ENCODE data around the gene SMIM12. TPM values are rescaled to one million over a fixed set of nuclear protein-coding genes. Genes with fewer than 3 reads are reported as not detected.

The SMIM12 gene
- total and polyA plus RNA-seq, 2 of the 8 experiments (the other 6 are each of a cell fraction or from before 2014, with no cell fraction given) = 40.9 to 49.2 TPM

DNA sequence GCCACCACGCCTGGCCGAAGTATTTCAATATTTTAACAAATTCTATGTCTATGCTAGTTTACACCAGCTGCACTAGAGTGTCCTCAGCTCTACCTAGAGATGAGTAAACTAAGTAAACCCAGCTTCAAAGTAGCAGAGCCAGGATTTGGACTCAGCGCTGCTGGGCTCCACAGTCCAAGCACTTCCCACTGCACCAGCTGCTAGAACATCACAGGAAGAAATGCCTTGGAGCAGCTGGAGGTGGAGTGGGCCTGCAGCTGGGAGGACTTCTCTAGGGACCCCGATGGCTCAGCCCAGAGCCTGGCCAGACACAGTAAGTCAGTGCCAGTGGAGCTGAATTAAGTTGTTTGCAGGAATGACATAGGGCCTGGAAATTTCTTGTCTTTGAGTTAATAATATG lies 10.2 kb upstream of the SMIM12 start:
- H4K91ac ChIP-seq (replicated peaks; ENCODE audit: insufficient read length, low read length) = no peak overlapping the region
- CTCF ChIA-PET (ENCODE audit: partially characterized antibody) = interaction anchor here (0.8 to 9.6 kb wide), 11 partner anchors 10 to 243 kb away, joined by 3 to 103 read pairs (median 4); partner anchors contain the start of genes GJB3, SMIM12 and TMEM35B
- no peaks in the 10 kb centered on the region for H3K79me2 ChIP-seq (ENCODE audit: control insufficient read depth in 1 of 2, insufficient read depth in 2 of 2, low read length in 2 of 2)
- no peak overlapping the region for H2BK15ac ChIP-seq (ENCODE audit: low read length)
- H2BK5ac ChIP-seq (ENCODE audit: low read depth, low read length) = no peak overlapping the region
- no peaks in the 10 kb centered on the region for H3K36me3 ChIP-seq (ENCODE audit: control insufficient read depth in 2 of 4, insufficient read depth in 4 of 4, low read length in 3 of 4)
- FAIRE-seq (no peak), DNase-seq (ENCODE audit: low read depth in 1 of 2, low spot score in 2 of 2) (no peak)
- no peak overlapping the region for H3K4me3 ChIP-seq (ENCODE audit: extremely low read depth in 1 of 4, insufficient read depth in 2 of 4, low read depth in 3 of 4, low read length in 4 of 4)
- H2AFZ ChIP-seq (ENCODE audit: low read length) = no peak overlapping the region
- H3K27me3 ChIP-seq (replicated peaks in 1 of 4; ENCODE audit: control insufficient read depth in 3 of 4, extremely low read depth in 1 of 4, insufficient read depth in 3 of 4, low read length in 3 of 4) = peaks cover 0 to 11% (median 2%) of the 10 kb centered on the region in 4 experiments; a peak in 2 of 7 replicates
- peaks cover 7% of the 10 kb centered on the region; the same call in 1 of the 2 replicates for H3K23me2 ChIP-seq (ENCODE audit: low read depth, low read length)
- H3K23ac ChIP-seq (ENCODE audit: insufficient read length) = no peak overlapping the region
- no peak overlapping the region for H2BK120ac ChIP-seq (replicated peaks; ENCODE audit: low read depth, low read length)
- H3K18ac ChIP-seq (ENCODE audit: extremely low read depth, low read length) = no peak overlapping the region
- no peak overlapping the region for H3K56ac ChIP-seq (replicated peaks; ENCODE audit: insufficient read length, low read depth, low read length)
- H3K9me3 ChIP-seq (ENCODE audit: insufficient read depth in 2 of 2, low read depth in 1 of 2, low read length in 1 of 2) = no peaks in the 10 kb centered on the region
- H4K20me1 ChIP-seq (replicated peaks in 1 of 2; ENCODE audit: control insufficient read depth in 1 of 2, insufficient read depth in 2 of 2, low read length in 2 of 2) = peaks cover 0 to 3% of the 10 kb centered on the region in 2 experiments
- no peak overlapping the region for H3K4ac ChIP-seq (replicated peaks; ENCODE audit: insufficient read length, low read depth, low read length)
- no peak overlapping the region for H2AK5ac ChIP-seq (ENCODE audit: low read depth, low read length)
- no peak overlapping the region for H2BK12ac ChIP-seq (ENCODE audit: low read depth, low read length)
- no peak overlapping the region for H3K27ac ChIP-seq (ENCODE audit: low read depth, low read length)
- no peak overlapping the region for H3K9ac ChIP-seq (replicated peaks in 1 of 4; ENCODE audit: extremely low read depth in 1 of 4, low read depth in 3 of 4, low read length in 3 of 4)
- POLR2A ChIA-PET (ENCODE audit: partially characterized antibody) = interaction anchor here (1.2 kb wide), 1 partner anchor 10 kb away, joined by 3 read pairs; the partner anchor contains the start of gene SMIM12
- H2BK20ac ChIP-seq (ENCODE audit: low read length) = no peak overlapping the region
- no peaks in the 10 kb centered on the region; the same call in 1 of the 2 replicates for H3K79me1 ChIP-seq (ENCODE audit: low read depth, low read length)
- no peak overlapping the region for H4K8ac ChIP-seq (ENCODE audit: extremely low read depth, insufficient read depth, low read length)
- no peak overlapping the region for H3K4me2 ChIP-seq (ENCODE audit: insufficient read depth in 1 of 2, low read depth in 2 of 2, low read length in 2 of 2)
- H4K5ac ChIP-seq (ENCODE audit: insufficient read length, low read depth, low read length) = no peak overlapping the region
- peaks cover 0 to 7% (median 3%) of the 10 kb centered on the region in 4 experiments; a peak in 4 of 7 replicates for H3K4me1 ChIP-seq (replicated peaks in 1 of 4; ENCODE audit: control insufficient read depth in 3 of 4, insufficient read depth in 4 of 4, low read length in 3 of 4)
- no peak overlapping the region for H3K14ac ChIP-seq (ENCODE audit: insufficient read length)
- 90% methylated on average over 4 of the region's 4 CpGs; no CpG with 5 or more reads in 1 of the 2 experiments for WGBS, 2 experiments (ENCODE audit: extremely low coverage in 1 of 2, insufficient coverage in 1 of 2, insufficient read length in 1 of 2, insufficient replicate concordance in 2 of 2, low coverage in 1 of 2, low lambda C conversion rate in 2 of 2, missing lambda C conversion rate in 1 of 2)
- TF ChIP-seq RAD21 (IDR thresholded peaks at IDR 0.05 in 1 of 2, conservative IDR thresholded peaks at IDR 0.05 in 1 of 2; ENCODE audit: low read depth in 2 of 2, low read length in 2 of 2) (no peak), SIX5 (IDR thresholded peaks at IDR 0.05; ENCODE audit: low read depth, low read length) (no peak), SIN3A (conservative IDR thresholded peaks at IDR 0.05 in 1 of 2, IDR thresholded peaks at IDR 0.05 in 1 of 2; ENCODE audit: low read depth in 1 of 2, low read length in 2 of 2) (no peak), SAP30 (IDR thresholded peaks at IDR 0.05; ENCODE audit: insufficient read depth, insufficient replicate concordance, low read length) (no peak), KDM4A (IDR thresholded peaks at IDR 0.05; ENCODE audit: low read depth, low read length, severe bottlenecking) (no peak)
- TF ChIP-seq, protein P1, sequence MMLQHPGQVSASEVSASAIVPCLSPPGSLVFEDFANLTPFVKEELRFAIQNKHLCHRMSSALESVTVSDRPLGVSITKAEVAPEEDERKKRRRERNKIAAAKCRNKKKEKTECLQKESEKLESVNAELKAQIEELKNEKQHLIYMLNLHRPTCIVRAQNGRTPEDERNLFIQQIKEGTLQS (IDR thresholded peaks at IDR 0.05; ENCODE audit: insufficient read depth, low read depth, low read length) = no peak
